HG03280 (cell line): Measurements from ENCODE around the gene TAF1.
A peak's percentile ranks its signal among the peaks of the same experiment; 100 is the strongest.
"Not testable (repeated sequence)": the region's sequence is repeated elsewhere in the genome, so short reads cannot be mapped to it uniquely, and the experiment has no call there.

Source experiments
- ATAC-seq: cut with Tn5 transposase; IDR thresholded peaks from one replicate; pipeline ENCODE4 v1.9.1; 2021; ENCODE audit warnings: mild to moderate bottlenecking, moderate library complexity; ENCODE audit not compliant: unreplicated experiment

Gene TAF1

GRCh38 chrX:71365875-71366673 is at the start of gene TAF1:
TAF1 (plus strand) TSS chrX:71366357; CDS start chrX:71366375, 18 bp downstream.
- ATAC-seq = peak; percentile 92

GRCh38 chrX:71316959-71317358 is 49.2 kb upstream of the TAF1 start:
- ATAC-seq = not testable (repeated sequence)

- ATAC-seq = no peak
Measured at GRCh38 chrX:71320126-71320525, 46.0 kb upstream of the TAF1 start.

GRCh38 chrX:71321731-71322130 is 44.4 kb upstream of the TAF1 start:
- no peak for ATAC-seq

GRCh38 chrX:71324452-71324851 is 41.7 kb upstream of the TAF1 start:
- ATAC-seq = not testable (repeated sequence)

- no peak for ATAC-seq
Measured at GRCh38 chrX:71326394-71326793, 39.8 kb upstream of the TAF1 start.

GRCh38 chrX:71349151-71349665 is 16.9 kb upstream of the TAF1 start:
- ATAC-seq = not testable (repeated sequence)

- not testable (repeated sequence) for ATAC-seq
Measured at GRCh38 chrX:71349867-71350266, 16.3 kb upstream of the TAF1 start.

- not testable (repeated sequence) for ATAC-seq
Measured at GRCh38 chrX:71352439-71352838, 13.7 kb upstream of the TAF1 start.

GRCh38 chrX:71364221-71364620 is 1.9 kb upstream of the TAF1 start:
- ATAC-seq = no peak

- no peak for ATAC-seq
Measured at GRCh38 chrX:71365356-71365874, 742 bp upstream of the TAF1 start.

- peak; percentile 5 for ATAC-seq
Measured at GRCh38 chrX:71366674-71367256, 608 bp downstream of the TAF1 start.

- ATAC-seq = no peak
Measured at GRCh38 chrX:71367396-71367795, 1.2 kb downstream of the TAF1 start.

- no peak for ATAC-seq
Measured at GRCh38 chrX:71372388-71372787, 6.2 kb downstream of the TAF1 start.

- no peak for ATAC-seq
Measured at GRCh38 chrX:71378732-71379131, 12.6 kb downstream of the TAF1 start.

- not testable (repeated sequence) for ATAC-seq
Measured at GRCh38 chrX:71391725-71392124, 25.6 kb downstream of the TAF1 start.

- ATAC-seq = no peak
Measured at GRCh38 chrX:71393919-71394318, 27.8 kb downstream of the TAF1 start.

GRCh38 chrX:71396576-71396975 is 30.4 kb downstream of the TAF1 start:
- ATAC-seq = no peak

GRCh38 chrX:71400710-71401109 is 34.6 kb downstream of the TAF1 start:
- ATAC-seq = no peak

- ATAC-seq = not testable (repeated sequence)
Measured at GRCh38 chrX:71416260-71416659, 50.1 kb downstream of the TAF1 start.

GRCh38 chrX:71420686-71421085 is 54.5 kb downstream of the TAF1 start:
- no peak for ATAC-seq

GRCh38 chrX:71432733-71433132 is 66.6 kb downstream of the TAF1 start:
- no peak for ATAC-seq
